Spleen (tissue), 11 donors: ENCODE results near the gene ADIPOR2. TPM values are rescaled to one million over a fixed set of nuclear protein-coding genes. Genes with fewer than 3 reads are reported as not detected.

Experiments used
- DNase-seq: peaks from one replicate; pipeline ENCODE4 v3.0.0-alpha.2; 2020
- H3K27ac ChIP-seq, 8 donors: fragments of 200-600 bp; sonication (generic) in 7 of 8; 1 replicate in 4 of 8; 2 replicates in 4 of 8; pipeline versions ENCODE4 v1.5.0 to v1.8.0; 2016 to 2021; ENCODE audit warnings: inconsistent platforms in 4 of 8, mild to moderate bottlenecking in 4 of 8, moderate library complexity in 1 of 8
- H3K27me3 ChIP-seq, 7 donors: fragments of 200-600 bp; sonication (generic) in 6 of 7; replicated peaks in 1 of 7; 1 replicate in 4 of 7; 2 replicates in 3 of 7; pipeline versions ENCODE4 v1.5.0 to v1.8.0; 2016 to 2021; ENCODE audit warnings: inconsistent platforms in 3 of 7, mild to moderate bottlenecking in 1 of 7
- H3K36me3 ChIP-seq, 6 donors: fragments of 200-600 bp; sonication (generic) in 5 of 6; 1 replicate in 4 of 6; 2 replicates in 2 of 6; pipeline versions ENCODE4 v1.5.0 to v1.8.0; 2016 to 2021; ENCODE audit warnings: inconsistent platforms in 2 of 6
- H3K4me1 ChIP-seq, 6 donors: fragments of 200-600 bp; sonication (generic) in 5 of 6; 1 replicate in 3 of 6; 2 replicates in 3 of 6; pipeline versions ENCODE4 v1.5.0 to v1.8.0; 2016 to 2021; ENCODE audit warnings: inconsistent platforms in 3 of 6
- H3K4me3 ChIP-seq, 8 donors: fragments of 200-600 bp; sonication (generic) in 7 of 8; 1 replicate in 4 of 8; 2 replicates in 4 of 8; pipeline versions ENCODE4 v1.5.0 to v1.8.0; 2016 to 2021; ENCODE audit warnings: inconsistent platforms in 4 of 8, mild to moderate bottlenecking in 4 of 8, moderate library complexity in 2 of 8
- H3K9me3 ChIP-seq, 8 donors: fragments of 200-600 bp; sonication (generic) in 7 of 8; 1 replicate in 4 of 8; 2 replicates in 4 of 8; pipeline versions ENCODE4 v1.5.0 to v1.8.0; 2016 to 2021; ENCODE audit warnings: inconsistent platforms in 4 of 8
- CTCF ChIP-seq, 11 experiments: fragments of 200-600 bp in 7 of 11; fragments of 450-650 bp in 4 of 11; sonication (generic) in 4 of 11; IDR thresholded peaks in 8 of 11; conservative IDR thresholded peaks in 3 of 11; 1 replicate in 7 of 11; 2 replicates in 4 of 11; pipeline versions ENCODE4 v1.4.0 to v1.8.0; 2016 to 2021; ENCODE audit warnings: antibody characterized with exemption in 11 of 11, inconsistent platforms in 4 of 11, mild to moderate bottlenecking in 1 of 11
- POLR2A ChIP-seq, 3 donors: fragments of 450-650 bp; IDR thresholded peaks; one replicate each; pipeline ENCODE4 v1.5.1; 2017; ENCODE audit warnings: antibody characterized with exemption in 3 of 3, mild to moderate bottlenecking in 1 of 3
- POLR2AphosphoS5 ChIP-seq, 3 donors: sonication (generic); formaldehyde crosslinking; IDR thresholded peaks; one replicate each; pipeline ENCODE4 v1.5.1; 2017; ENCODE audit warnings: antibody characterized with exemption in 3 of 3
- WGBS, 5 donors: extraction: QIAGEN DNeasy Blood & Tissue Kit in 3 of 5; methylation state at CpG; one replicate each; pipeline versions ENCODE4 v1.1.5 to v1.1.7; 2013 to 2018; 5-methylcytosine and 5-hydroxymethylcytosine counted together
- intact Hi-C: fragments of 100-400 bp; cut with DNase I; formaldehyde crosslinking; loops from one replicate; pipeline ENCODE4 v1.15.0; 2023; ENCODE audit warnings: low total_unique reads
- polyA plus RNA-seq, 3 donors: library from polyadenylated mRNA; stranded (reverse); fragments of 200-250 nt; gene quantifications; one replicate each; pipeline ENCODE4 v1.2.1, GENCODE V29; 2013
- total RNA-seq, 7 donors: library from RNA; depleted of rRNA in 3 of 7; stranded (reverse); fragments of >200 nt in 3 of 7; fragmentation: NEBNext Ultra II Directional in 4 of 7; extraction: Animal tissue kit (Norgen Biotek cat#: 25700) in 4 of 7; gene quantifications; one replicate each; pipeline versions ENCODE4 v1.1.0 to v1.2.1, GENCODE V29; 2016 to 2021
- donor health status: healthy with polysubstance abuse.
- donor health status: DM: no; HTN: no; CAD: no; lungs with moderate emphysema.
- donor health status: DM: no; HTN: no; CAD: no.
- donor health status: Bipolar disorder and iron deficiency.
- donor health status: healthy.
- donor health status: DM: no; HTN: no; CAD: no.
- donor health status: DM: yes; HTN: yes; CAD: no.

Gene ADIPOR2
- total and polyA plus RNA-seq, 10 donors = 12.9 to 43.7 (median 38.8) TPM

GRCh38 chr12:1829306-1829900 lies 138.5 kb downstream of the ADIPOR2 start:
- no peak overlapping the region for H3K27ac ChIP-seq
- peak; percentile 47 for DNase-seq
- no peaks in the 10 kb centered on the region for H3K36me3 ChIP-seq
- peaks cover 0 to 82% (median 18%) of the 10 kb centered on the region in 7 donors for H3K27me3 ChIP-seq
- H3K4me1 ChIP-seq = peaks cover 0 to 3% (median 0%) of the 10 kb centered on the region in 6 donors
- TF ChIP-seq POLR2AphosphoS5 (IDR thresholded peaks at IDR 0.05) (no peak), CTCF (IDR thresholded peaks at IDR 0.05 in 8 of 11, conservative IDR thresholded peaks at IDR 0.05 in 3 of 11) (no peak), POLR2A (IDR thresholded peaks at IDR 0.05) (no peak)
- intact Hi-C loops = no loop called here
- 72 to 87% (median 80%) methylated on average over 7 to 11 of the region's 11 CpGs for WGBS, 5 donors
- no peak overlapping the region for H3K4me3 ChIP-seq
- H3K9me3 ChIP-seq = no peaks in the 10 kb centered on the region

- Histone ChIP-seq H3K27ac (no peak overlapping the region), H3K9me3 (no peaks in the 10 kb centered on the region), H3K27me3 (peaks cover 0 to 91% (median 18%) of the 10 kb centered on the region in 7 donors), H3K36me3 (no peaks in the 10 kb centered on the region), H3K4me3 (no peak overlapping the region), H3K4me1 (peaks cover 0 to 3% (median 0%) of the 10 kb centered on the region in 6 donors)
- DNase-seq = peak; percentile 18
- intact Hi-C loops = no loop called here
- TF ChIP-seq CTCF (IDR thresholded peaks at IDR 0.05 in 8 of 11, conservative IDR thresholded peaks at IDR 0.05 in 3 of 11) = no peak
- TF ChIP-seq POLR2A (IDR thresholded peaks at IDR 0.05) = no peak
- 32 to 59% (median 49%) methylated on average over 2 to 3 of the region's 3 CpGs for WGBS, 5 donors
Observed at GRCh38 chr12:1830401-1830845, 139.6 kb downstream of the ADIPOR2 start.

- Histone ChIP-seq H3K27ac (no peak overlapping the region), H3K4me3 (no peak overlapping the region), H3K27me3 (peaks cover 0 to 98% (median 18%) of the 10 kb centered on the region in 7 donors), H3K36me3 (no peaks in the 10 kb centered on the region), H3K9me3 (no peaks in the 10 kb centered on the region), H3K4me1 (peaks cover 0 to 3% (median 0%) of the 10 kb centered on the region in 6 donors)
- DNase-seq = peak; percentile 74
- TF ChIP-seq POLR2A (IDR thresholded peaks at IDR 0.05) (no peak), POLR2AphosphoS5 (IDR thresholded peaks at IDR 0.05) (no peak), CTCF (IDR thresholded peaks at IDR 0.05 in 8 of 11, conservative IDR thresholded peaks at IDR 0.05 in 3 of 11) (no peak)
- 14 to 26% (median 16%) methylated on average over 25 to 34 of the region's 34 CpGs for WGBS, 5 donors
- intact Hi-C loops = no loop called here
Observed at GRCh38 chr12:1830981-1831963, 140.4 kb downstream of the ADIPOR2 start.
